AG09309 (cell line): ENCODE results near the gene ZDHHC3.

Source experiments
- DNase-seq: peaks from one replicate; pipeline ENCODE4 v3.0.0-alpha.2; 2010; ENCODE audit warnings: low read depth
- H3K4me3 ChIP-seq: 2 replicates; pipeline ENCODE4 v1.5.1; 2011; ENCODE audit warnings: mild to moderate bottlenecking, low read depth, low read length, moderate library complexity; ENCODE audit not compliant: control insufficient read depth
- CTCF ChIP-seq: IDR thresholded peaks from 2 replicates; pipeline ENCODE4 v1.5.1; 2011; ENCODE audit warnings: mild to moderate bottlenecking, low read depth, low read length, inconsistent platforms; ENCODE audit not compliant: insufficient read depth, control insufficient read depth; ENCODE audit errors: missing control alignments

ZDHHC3 gene

GRCh38 chr3:44932271-44932670 lies 43.7 kb downstream of the ZDHHC3 start:
- no peak overlapping the region for H3K4me3 ChIP-seq
- TF ChIP-seq CTCF: no peak
- DNase-seq: no peak

GRCh38 chr3:44931791-44932190 lies 44.2 kb downstream of the ZDHHC3 start:
- DNase-seq: no peak
- no peak for TF ChIP-seq CTCF
- H3K4me3 ChIP-seq: no peak overlapping the region

GRCh38 chr3:44930911-44931310 lies 45.1 kb downstream of the ZDHHC3 start:
- H3K4me3 ChIP-seq: no peak overlapping the region
- no peak for TF ChIP-seq CTCF
- DNase-seq: no peak

- H3K4me3 ChIP-seq: no peak overlapping the region
- no peak for DNase-seq
- no peak for TF ChIP-seq CTCF
Observed at GRCh38 chr3:44929782-44930181, 46.2 kb downstream of the ZDHHC3 start.

GRCh38 chr3:44927371-44927770 lies 48.6 kb downstream of the ZDHHC3 start:
- TF ChIP-seq CTCF: no peak
- no peak overlapping the region for H3K4me3 ChIP-seq
- DNase-seq: no peak

- TF ChIP-seq CTCF: no peak
- no peak for DNase-seq
- H3K4me3 ChIP-seq: no peak overlapping the region
Observed at GRCh38 chr3:44926921-44927320, 49.1 kb downstream of the ZDHHC3 start.

GRCh38 chr3:44926172-44926571 lies 49.8 kb downstream of the ZDHHC3 start:
- no peak overlapping the region for H3K4me3 ChIP-seq
- no peak for TF ChIP-seq CTCF
- DNase-seq: no peak
